Measurements from ENCODE around the gene ADPRH. TPM values are rescaled to one million over a fixed set of nuclear protein-coding genes. Genes with fewer than 3 reads are reported as not detected.

Gene ADPRH
- total RNA-seq, 4 donors from 2014 or later: 0.66 to 5.1 (median 2.9) TPM

DNA sequence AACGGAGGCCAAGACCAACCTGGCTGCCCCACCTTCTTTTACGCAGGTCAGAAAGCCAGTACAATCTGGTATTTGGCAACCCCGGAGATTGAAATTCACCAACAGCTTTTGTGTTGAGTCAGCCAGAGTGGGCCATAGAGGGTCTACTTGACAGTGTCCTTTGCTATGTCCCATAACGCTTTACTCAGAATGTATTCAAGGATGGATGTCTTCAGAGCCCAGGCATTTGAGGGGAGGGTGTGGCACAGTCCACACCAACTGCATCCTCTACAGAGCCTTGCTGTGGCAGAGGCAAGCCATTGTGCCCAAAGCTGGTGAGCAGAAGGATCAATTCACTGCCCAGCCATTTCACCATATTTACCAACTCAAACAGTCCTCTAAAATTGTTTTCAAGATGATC lies 36.8 kb downstream of the ADPRH start:
- Histone ChIP-seq H3K27ac (no peak overlapping the region), H3K4me1 (no peaks in the 10 kb centered on the region), H3K27me3 (no peaks in the 10 kb centered on the region), H3K9me3 (no peaks in the 10 kb centered on the region), H3K36me3 (no peaks in the 10 kb centered on the region), H3K4me3 (no peak overlapping the region)
- TF ChIP-seq POLR2A (IDR thresholded peaks at IDR 0.05): no peak
- no peak for DNase-seq
- intact Hi-C loops (cut with DNase I): no loop called here
- WGBS, 2 donors: 75 to 93% methylated on average over 4 of the region's 4 CpGs

DNA sequence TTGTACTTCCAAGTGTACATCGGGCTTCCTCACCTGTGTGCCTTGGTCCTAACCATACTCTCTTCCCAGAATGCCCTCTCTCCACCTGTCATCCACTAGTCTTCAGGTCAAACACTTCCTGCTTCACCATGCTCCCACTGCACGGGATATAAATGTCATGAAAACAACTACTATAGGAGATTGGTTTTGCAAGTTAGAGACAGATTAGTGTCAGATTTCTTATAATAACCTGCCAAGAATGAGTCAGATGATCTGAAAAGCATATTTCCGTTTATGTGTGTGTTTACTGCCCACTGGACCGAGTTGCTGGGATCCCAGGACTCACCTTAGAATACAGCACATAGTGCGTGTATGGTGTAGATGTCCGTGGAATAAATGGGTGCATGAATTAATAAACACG lies 39.8 kb downstream of the ADPRH start:
- WGBS, 2 donors: 58 to 59% methylated on average over 6 to 7 of the region's 7 CpGs
- H3K4me3 ChIP-seq: no peak overlapping the region
- DNase-seq: no peak

DNA sequence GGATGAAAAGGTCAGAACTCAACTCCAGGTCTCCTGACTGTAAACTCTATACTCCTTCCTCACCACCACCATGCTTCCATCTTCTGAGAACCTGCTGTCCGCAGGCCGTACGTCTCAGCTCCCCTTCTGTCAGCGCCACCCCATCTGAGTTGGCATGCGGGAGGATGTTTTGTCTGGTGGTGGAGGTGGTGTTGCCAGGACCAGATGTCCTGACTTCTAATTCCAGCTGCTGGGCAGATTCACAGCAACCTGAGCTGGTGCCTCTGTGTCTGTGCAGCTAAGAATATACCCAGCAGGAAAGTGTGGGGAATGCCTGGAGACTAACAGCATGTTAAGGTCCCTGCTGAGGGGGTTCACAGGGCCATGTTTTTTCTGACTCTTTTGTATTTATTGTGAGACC lies 41.6 kb downstream of the ADPRH start:
- H3K27me3 ChIP-seq: no peaks in the 10 kb centered on the region
- no peak overlapping the region for H3K27ac ChIP-seq
- no peaks in the 10 kb centered on the region for H3K9me3 ChIP-seq
- H3K36me3 ChIP-seq: no peaks in the 10 kb centered on the region
- intact Hi-C loops (cut with DNase I): no loop called here
- H3K4me1 ChIP-seq: no peaks in the 10 kb centered on the region
- 90 to 95% methylated on average over 3 of the region's 5 CpGs for WGBS, 2 donors
- no peak for DNase-seq
- TF ChIP-seq, protein P1, sequence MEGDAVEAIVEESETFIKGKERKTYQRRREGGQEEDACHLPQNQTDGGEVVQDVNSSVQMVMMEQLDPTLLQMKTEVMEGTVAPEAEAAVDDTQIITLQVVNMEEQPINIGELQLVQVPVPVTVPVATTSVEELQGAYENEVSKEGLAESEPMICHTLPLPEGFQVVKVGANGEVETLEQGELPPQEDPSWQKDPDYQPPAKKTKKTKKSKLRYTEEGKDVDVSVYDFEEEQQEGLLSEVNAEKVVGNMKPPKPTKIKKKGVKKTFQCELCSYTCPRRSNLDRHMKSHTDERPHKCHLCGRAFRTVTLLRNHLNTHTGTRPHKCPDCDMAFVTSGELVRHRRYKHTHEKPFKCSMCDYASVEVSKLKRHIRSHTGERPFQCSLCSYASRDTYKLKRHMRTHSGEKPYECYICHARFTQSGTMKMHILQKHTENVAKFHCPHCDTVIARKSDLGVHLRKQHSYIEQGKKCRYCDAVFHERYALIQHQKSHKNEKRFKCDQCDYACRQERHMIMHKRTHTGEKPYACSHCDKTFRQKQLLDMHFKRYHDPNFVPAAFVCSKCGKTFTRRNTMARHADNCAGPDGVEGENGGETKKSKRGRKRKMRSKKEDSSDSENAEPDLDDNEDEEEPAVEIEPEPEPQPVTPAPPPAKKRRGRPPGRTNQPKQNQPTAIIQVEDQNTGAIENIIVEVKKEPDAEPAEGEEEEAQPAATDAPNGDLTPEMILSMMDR (IDR thresholded peaks at IDR 0.05): no peak
- no peak for TF ChIP-seq POLR2A (IDR thresholded peaks at IDR 0.05)
- H3K4me3 ChIP-seq: no peak overlapping the region

More for the DNA sequence above, 39.8 kb downstream of the ADPRH start:
- Histone ChIP-seq H3K27me3 (no peaks in the 10 kb centered on the region), H3K4me1 (no peaks in the 10 kb centered on the region), H3K36me3 (no peaks in the 10 kb centered on the region), H3K27ac (no peak overlapping the region), H3K9me3 (no peaks in the 10 kb centered on the region)
- TF ChIP-seq, protein P1 (IDR thresholded peaks at IDR 0.05): no peak
- no peak for TF ChIP-seq POLR2A (IDR thresholded peaks at IDR 0.05)
- intact Hi-C loops (cut with DNase I): no loop called here

DNA sequence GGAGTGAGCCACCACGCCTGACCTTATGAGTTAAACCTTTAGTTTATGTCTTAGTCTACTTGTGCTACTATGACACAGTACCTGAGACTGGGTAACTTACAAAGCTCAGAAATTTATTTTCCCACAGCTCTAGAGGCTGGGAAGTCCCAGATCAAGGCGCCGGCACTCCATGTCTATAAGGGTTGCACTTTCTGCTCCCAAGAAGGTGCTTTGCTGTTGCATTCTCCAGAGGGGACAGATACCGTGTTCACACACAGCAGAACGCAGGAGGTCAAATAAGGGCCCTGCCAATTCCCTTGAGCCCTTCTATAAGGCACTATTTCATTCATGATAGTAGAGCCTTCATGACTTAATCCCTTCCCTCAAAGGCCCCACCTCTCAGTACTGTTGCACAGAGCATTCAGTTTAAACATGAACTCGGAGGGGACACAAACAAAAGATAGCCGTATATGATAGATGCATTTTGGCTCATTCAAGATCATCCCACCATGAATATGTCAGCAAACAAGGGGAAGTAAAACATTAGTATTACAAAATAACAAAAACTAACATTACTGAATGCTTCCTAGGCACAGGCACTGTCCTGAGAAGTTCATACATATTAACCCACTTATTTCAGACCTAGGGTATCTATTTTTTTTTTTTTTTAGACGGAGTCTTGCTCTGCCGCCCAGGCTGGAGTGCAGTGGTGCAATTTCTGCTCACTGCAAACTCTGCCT lies 44.9 kb downstream of the ADPRH start:
- TF ChIP-seq POLR2A (IDR thresholded peaks at IDR 0.05): no peak
- TF ChIP-seq, protein P1 (IDR thresholded peaks at IDR 0.05): no peak
- no peak overlapping the region for H3K4me3 ChIP-seq
- H3K27me3 ChIP-seq: no peaks in the 10 kb centered on the region
- H3K4me1 ChIP-seq: peaks cover 0 to 28% (median 3%) of the 10 kb centered on the region in 3 donors
- H3K9me3 ChIP-seq: no peaks in the 10 kb centered on the region
- H3K27ac ChIP-seq: no peak overlapping the region
- no peaks in the 10 kb centered on the region for H3K36me3 ChIP-seq
- WGBS, 2 donors: 71 to 80% methylated on average over 7 to 9 of the region's 9 CpGs
- no peak for DNase-seq
- intact Hi-C loops (cut with DNase I): no loop called here

DNA sequence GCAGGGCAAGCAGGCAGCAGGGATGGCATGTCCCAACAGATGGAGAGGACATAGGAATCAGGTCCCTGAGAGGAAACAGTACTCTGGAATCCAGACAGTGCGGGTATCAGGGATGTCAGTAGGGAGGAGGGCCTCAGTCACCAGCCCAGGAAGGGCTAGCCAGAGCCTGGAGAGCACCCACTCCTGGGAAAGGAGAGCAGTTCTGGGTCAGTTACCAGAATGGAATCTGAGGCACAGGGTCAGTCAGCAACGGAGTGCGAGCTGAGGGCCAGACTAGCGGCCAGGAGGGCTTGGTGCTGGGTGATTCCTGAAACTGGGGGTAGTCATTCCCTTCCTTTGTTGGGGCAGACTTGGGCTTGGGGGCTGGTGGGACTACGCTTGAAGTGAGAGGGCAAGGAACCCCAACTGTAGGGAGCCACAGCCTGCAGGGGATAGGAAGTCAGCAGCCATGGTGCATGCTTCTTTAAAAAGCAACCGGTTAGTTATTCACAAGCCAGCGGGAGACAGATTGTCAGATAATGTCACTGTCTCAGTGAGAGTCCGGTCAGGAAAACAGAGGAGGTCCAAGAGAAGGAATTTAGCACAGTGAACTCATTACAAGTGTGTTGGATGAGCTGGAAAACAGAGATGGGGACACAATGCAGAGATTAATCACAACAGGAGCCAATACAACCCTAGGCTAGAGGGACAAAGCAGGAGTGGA lies 46.3 kb downstream of the ADPRH start:
- intact Hi-C loops (cut with DNase I): no loop called here
- peaks cover 0 to 37% (median 11%) of the 10 kb centered on the region in 3 donors for H3K4me1 ChIP-seq
- DNase-seq: no peak
- TF ChIP-seq, protein P1 (IDR thresholded peaks at IDR 0.05): no peak
- TF ChIP-seq POLR2A (IDR thresholded peaks at IDR 0.05): no peak
- no peaks in the 10 kb centered on the region for H3K27me3 ChIP-seq
- H3K4me3 ChIP-seq: no peak overlapping the region
- 68 to 74% methylated on average over 5 to 7 of the region's 8 CpGs for WGBS, 2 donors
- no peaks in the 10 kb centered on the region for H3K9me3 ChIP-seq
- no peaks in the 10 kb centered on the region for H3K36me3 ChIP-seq
- H3K27ac ChIP-seq: peak overlapping the region in 1 of 4 donors; percentile 49

Data from esophagus squamous epithelium (tissue), 5 donors.